Liver (tissue), 3 donors: ENCODE measurements around the gene HOXD11.

Experiments used
- EGR1 ChIP-seq, 2 donors: IDR thresholded peaks; 2 replicates each; pipeline ENCODE4 v1.6.1; 2016 to 2018; ENCODE audit warnings: antibody characterized with exemption in 2 of 2, low read depth in 2 of 2
- GABPA ChIP-seq, 2 donors: IDR thresholded peaks in 1 of 2; conservative IDR thresholded peaks in 1 of 2; 2 replicates each; pipeline ENCODE4 v1.6.1; 2016; ENCODE audit warnings: antibody characterized with exemption in 2 of 2, mild to moderate bottlenecking in 1 of 2, moderate library complexity in 1 of 2
- HNF4G ChIP-seq: IDR thresholded peaks from 2 replicates; pipeline ENCODE4 v1.6.1; 2016; ENCODE audit warnings: antibody characterized with exemption
- JUND ChIP-seq, 2 donors: IDR thresholded peaks; 2 replicates each; pipeline ENCODE4 v1.6.1; 2016; ENCODE audit warnings: antibody characterized with exemption in 2 of 2
- RAD21 ChIP-seq, 2 donors: IDR thresholded peaks; 2 replicates each; pipeline ENCODE4 v1.6.1; 2016; ENCODE audit warnings: antibody characterized with exemption in 2 of 2, mild to moderate bottlenecking in 2 of 2
- SP1 ChIP-seq: IDR thresholded peaks from 2 replicates; pipeline ENCODE4 v1.6.1; 2018; ENCODE audit warnings: antibody characterized with exemption, mild to moderate bottlenecking
- TAF1 ChIP-seq: conservative IDR thresholded peaks from 2 replicates; pipeline ENCODE4 v1.6.1; 2016; ENCODE audit warnings: antibody characterized with exemption, mild to moderate bottlenecking
- YY1 ChIP-seq: IDR thresholded peaks from 2 replicates; pipeline ENCODE4 v1.6.1; 2016; ENCODE audit warnings: antibody characterized with exemption, mild to moderate bottlenecking
- ZBTB33 ChIP-seq: IDR thresholded peaks from 2 replicates; pipeline ENCODE4 v1.6.1; 2016; ENCODE audit warnings: antibody characterized with exemption
- TF ChIP-seq, protein P1 (sequence below): fragments of 150-350 bp; IDR thresholded peaks from 2 replicates; pipeline ENCODE4 v1.5.1; 2017; ENCODE audit warnings: improper control_type of control experiment, low read depth, low read length; ENCODE audit not compliant: missing input control
- TF ChIP-seq, protein P2 (sequence below): IDR thresholded peaks from 2 replicates; pipeline ENCODE4 v1.6.1; 2016; ENCODE audit warnings: antibody characterized with exemption
- TF ChIP-seq, protein P3 (sequence below): IDR thresholded peaks from 2 replicates; pipeline ENCODE4 v1.6.1; 2016; ENCODE audit warnings: antibody characterized with exemption
- donor health status: healthy.
- donor health status: healthy.

DNA sequence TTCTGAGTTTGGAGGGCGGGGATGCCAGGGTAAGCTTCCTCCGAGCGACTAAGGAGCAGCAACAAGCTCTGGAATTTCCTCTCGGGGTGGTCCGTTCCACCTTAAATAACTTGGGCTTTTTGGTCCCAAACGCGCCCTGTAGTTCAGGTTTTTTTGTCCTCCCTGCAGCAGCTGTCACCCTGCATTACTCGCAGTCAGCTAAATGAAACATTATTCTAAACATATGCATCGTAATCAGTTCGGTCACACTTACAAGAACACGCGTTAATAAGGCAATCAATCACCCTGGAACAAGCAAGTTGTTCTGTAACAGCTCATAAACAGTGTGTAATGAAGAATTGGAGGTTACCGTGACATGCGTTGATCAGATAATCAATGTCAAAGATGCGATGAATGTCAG lies 31.6 kb upstream of the HOXD11 start:
- TF ChIP-seq, protein P1, sequence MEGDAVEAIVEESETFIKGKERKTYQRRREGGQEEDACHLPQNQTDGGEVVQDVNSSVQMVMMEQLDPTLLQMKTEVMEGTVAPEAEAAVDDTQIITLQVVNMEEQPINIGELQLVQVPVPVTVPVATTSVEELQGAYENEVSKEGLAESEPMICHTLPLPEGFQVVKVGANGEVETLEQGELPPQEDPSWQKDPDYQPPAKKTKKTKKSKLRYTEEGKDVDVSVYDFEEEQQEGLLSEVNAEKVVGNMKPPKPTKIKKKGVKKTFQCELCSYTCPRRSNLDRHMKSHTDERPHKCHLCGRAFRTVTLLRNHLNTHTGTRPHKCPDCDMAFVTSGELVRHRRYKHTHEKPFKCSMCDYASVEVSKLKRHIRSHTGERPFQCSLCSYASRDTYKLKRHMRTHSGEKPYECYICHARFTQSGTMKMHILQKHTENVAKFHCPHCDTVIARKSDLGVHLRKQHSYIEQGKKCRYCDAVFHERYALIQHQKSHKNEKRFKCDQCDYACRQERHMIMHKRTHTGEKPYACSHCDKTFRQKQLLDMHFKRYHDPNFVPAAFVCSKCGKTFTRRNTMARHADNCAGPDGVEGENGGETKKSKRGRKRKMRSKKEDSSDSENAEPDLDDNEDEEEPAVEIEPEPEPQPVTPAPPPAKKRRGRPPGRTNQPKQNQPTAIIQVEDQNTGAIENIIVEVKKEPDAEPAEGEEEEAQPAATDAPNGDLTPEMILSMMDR = no peak
- TF ChIP-seq TAF1 (no peak), YY1 (no peak), GABPA (IDR thresholded peaks at IDR 0.05 in 1 of 2, conservative IDR thresholded peaks at IDR 0.05 in 1 of 2) (no peak), EGR1 (IDR thresholded peaks at IDR 0.05; ENCODE audit: low read depth in 2 of 2) (no peak), SP1 (no peak), JUND (IDR thresholded peaks at IDR 0.05) (no peak), HNF4G (no peak), ZBTB33 (no peak), RAD21 (IDR thresholded peaks at IDR 0.05) (no peak)
- TF ChIP-seq, protein P2, sequence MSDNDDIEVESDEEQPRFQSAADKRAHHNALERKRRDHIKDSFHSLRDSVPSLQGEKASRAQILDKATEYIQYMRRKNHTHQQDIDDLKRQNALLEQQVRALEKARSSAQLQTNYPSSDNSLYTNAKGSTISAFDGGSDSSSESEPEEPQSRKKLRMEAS = no peak
- TF ChIP-seq, protein P3, sequence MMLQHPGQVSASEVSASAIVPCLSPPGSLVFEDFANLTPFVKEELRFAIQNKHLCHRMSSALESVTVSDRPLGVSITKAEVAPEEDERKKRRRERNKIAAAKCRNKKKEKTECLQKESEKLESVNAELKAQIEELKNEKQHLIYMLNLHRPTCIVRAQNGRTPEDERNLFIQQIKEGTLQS = no peak
